ENCODE measurements around the gene STRIP1.

The STRIP1 gene

GRCh38 chr1:110089561-110090275 is 55.3 kb downstream of the STRIP1 start:
- Mint-ChIP-seq H3K36me3 (ENCODE audit: low read depth) (no peaks in the 10 kb centered on the region), H3K4me3 (no peak overlapping the region), H3K27me3 (ENCODE audit: low read depth) (peaks cover 81% of the 10 kb centered on the region), H3K9me3 (no peaks in the 10 kb centered on the region), H3K4me1 (peaks cover 3% of the 10 kb centered on the region), H3K27ac (no peak overlapping the region)
- no peak for TF ChIP-seq CTCF (IDR thresholded peaks at IDR 0.05; ENCODE audit: unreplicated experiment in 3 of 3)

GRCh38 chr1:110091381-110091780 is 57.0 kb downstream of the STRIP1 start:
- H3K9me3 Mint-ChIP-seq: no peaks in the 10 kb centered on the region
- H3K4me3 Mint-ChIP-seq: no peak overlapping the region
- no peak for TF ChIP-seq CTCF (IDR thresholded peaks at IDR 0.05; ENCODE audit: unreplicated experiment in 3 of 3)
- H3K27ac Mint-ChIP-seq: no peak overlapping the region
- no peaks in the 10 kb centered on the region for H3K36me3 Mint-ChIP-seq (ENCODE audit: low read depth)
- H3K27me3 Mint-ChIP-seq (ENCODE audit: low read depth): peaks cover 65% of the 10 kb centered on the region
- no peaks in the 10 kb centered on the region for H3K4me1 Mint-ChIP-seq

- H3K9me3 Mint-ChIP-seq: no peaks in the 10 kb centered on the region
- H3K27ac Mint-ChIP-seq: no peak overlapping the region
- no peaks in the 10 kb centered on the region for H3K4me1 Mint-ChIP-seq
- H3K4me3 Mint-ChIP-seq: no peak overlapping the region
- no peak for TF ChIP-seq CTCF (IDR thresholded peaks at IDR 0.05; ENCODE audit: unreplicated experiment in 3 of 3)
- no peaks in the 10 kb centered on the region for H3K36me3 Mint-ChIP-seq (ENCODE audit: low read depth)
- H3K27me3 Mint-ChIP-seq (ENCODE audit: low read depth): peaks cover 61% of the 10 kb centered on the region
Observed at GRCh38 chr1:110091791-110092190, 57.4 kb downstream of the STRIP1 start.

GRCh38 chr1:110092991-110093390 is 58.6 kb downstream of the STRIP1 start:
- TF ChIP-seq CTCF (IDR thresholded peaks at IDR 0.05; ENCODE audit: unreplicated experiment in 3 of 3): no peak
- H3K27me3 Mint-ChIP-seq (ENCODE audit: low read depth): peaks cover 51% of the 10 kb centered on the region

GRCh38 chr1:110094931-110095654 is 60.7 kb downstream of the STRIP1 start:
- peaks cover 12% of the 10 kb centered on the region for H3K4me1 Mint-ChIP-seq
- no peaks in the 10 kb centered on the region for H3K9me3 Mint-ChIP-seq
- H3K4me3 Mint-ChIP-seq: no peak overlapping the region
- H3K36me3 Mint-ChIP-seq (ENCODE audit: low read depth): no peaks in the 10 kb centered on the region
- H3K27me3 Mint-ChIP-seq (ENCODE audit: low read depth): peaks cover 52% of the 10 kb centered on the region
- no peak overlapping the region for H3K27ac Mint-ChIP-seq
- no peak for TF ChIP-seq CTCF (IDR thresholded peaks at IDR 0.05; ENCODE audit: unreplicated experiment in 3 of 3)

More at GRCh38 chr1:110092991-110093390, 58.6 kb downstream of the STRIP1 start:
- H3K27ac Mint-ChIP-seq: no peak overlapping the region
- H3K4me3 Mint-ChIP-seq: no peak overlapping the region
- no peaks in the 10 kb centered on the region for H3K4me1 Mint-ChIP-seq
- no peaks in the 10 kb centered on the region for H3K36me3 Mint-ChIP-seq (ENCODE audit: low read depth)
- no peaks in the 10 kb centered on the region for H3K9me3 Mint-ChIP-seq
